ENCODE data around the gene PAK1IP1. TPM values are rescaled to one million over a fixed set of nuclear protein-coding genes. Genes with fewer than 3 reads are reported as not detected.

Gene PAK1IP1
- total and polyA plus RNA-seq, 10 of the 15 experiments (the other 5 are each of a cell fraction or from before 2014, with no cell fraction given): 26.0 to 98.5 (median 47.8) TPM

- no peak for TF ChIP-seq HDAC2 (IDR thresholded peaks at IDR 0.05)
- TF ChIP-seq, protein P1, sequence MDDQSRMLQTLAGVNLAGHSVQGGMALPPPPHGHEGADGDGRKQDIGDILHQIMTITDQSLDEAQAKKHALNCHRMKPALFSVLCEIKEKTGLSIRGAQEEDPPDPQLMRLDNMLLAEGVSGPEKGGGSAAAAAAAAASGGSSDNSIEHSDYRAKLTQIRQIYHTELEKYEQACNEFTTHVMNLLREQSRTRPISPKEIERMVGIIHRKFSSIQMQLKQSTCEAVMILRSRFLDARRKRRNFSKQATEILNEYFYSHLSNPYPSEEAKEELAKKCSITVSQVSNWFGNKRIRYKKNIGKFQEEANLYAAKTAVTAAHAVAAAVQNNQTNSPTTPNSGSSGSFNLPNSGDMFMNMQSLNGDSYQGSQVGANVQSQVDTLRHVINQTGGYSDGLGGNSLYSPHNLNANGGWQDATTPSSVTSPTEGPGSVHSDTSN (IDR thresholded peaks at IDR 0.05; ENCODE audit: insufficient replicate concordance, low read depth, low read length): peak; percentile 77
- peak; percentile 32 for TF ChIP-seq TAF1 (IDR thresholded peaks at IDR 0.05; ENCODE audit: borderline replicate concordance, low read depth, low read length)
- TF ChIP-seq CBFB (IDR thresholded peaks at IDR 0.05; ENCODE audit: low read depth): peak; percentile 95
- TF ChIP-seq POLR2A (IDR thresholded peaks at IDR 0.05; ENCODE audit: low read depth, low read length): peak; percentile 93
- peak; percentile 91 for TF ChIP-seq RAD51 (IDR thresholded peaks at IDR 0.05)
- TF ChIP-seq POLR2AphosphoS5 (IDR thresholded peaks at IDR 0.05; ENCODE audit: low read length): peak; percentile 91
- TF ChIP-seq, protein P2, sequence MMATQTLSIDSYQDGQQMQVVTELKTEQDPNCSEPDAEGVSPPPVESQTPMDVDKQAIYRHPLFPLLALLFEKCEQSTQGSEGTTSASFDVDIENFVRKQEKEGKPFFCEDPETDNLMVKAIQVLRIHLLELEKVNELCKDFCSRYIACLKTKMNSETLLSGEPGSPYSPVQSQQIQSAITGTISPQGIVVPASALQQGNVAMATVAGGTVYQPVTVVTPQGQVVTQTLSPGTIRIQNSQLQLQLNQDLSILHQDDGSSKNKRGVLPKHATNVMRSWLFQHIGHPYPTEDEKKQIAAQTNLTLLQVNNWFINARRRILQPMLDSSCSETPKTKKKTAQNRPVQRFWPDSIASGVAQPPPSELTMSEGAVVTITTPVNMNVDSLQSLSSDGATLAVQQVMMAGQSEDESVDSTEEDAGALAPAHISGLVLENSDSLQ (IDR thresholded peaks at IDR 0.05): peak; percentile 94
- peak; percentile 100 for TF ChIP-seq MYB (IDR thresholded peaks at IDR 0.05; ENCODE audit: borderline replicate concordance, low read depth, low read length)
- TF ChIP-seq MEF2A (IDR thresholded peaks at IDR 0.05; ENCODE audit: insufficient read depth, low read depth, low read length): peak; percentile 79
- peak; percentile 83 for TF ChIP-seq ZNF592 (IDR thresholded peaks at IDR 0.05)
- peak in 1 of 2 experiments; percentile 54; a peak in 1 of 4 replicates for TF ChIP-seq ETV6 (conservative IDR thresholded peaks at IDR 0.05 in 1 of 2, IDR thresholded peaks at IDR 0.05 in 1 of 2; ENCODE audit: borderline replicate concordance in 1 of 2, low read depth in 1 of 2)
- TF ChIP-seq, protein P3, sequence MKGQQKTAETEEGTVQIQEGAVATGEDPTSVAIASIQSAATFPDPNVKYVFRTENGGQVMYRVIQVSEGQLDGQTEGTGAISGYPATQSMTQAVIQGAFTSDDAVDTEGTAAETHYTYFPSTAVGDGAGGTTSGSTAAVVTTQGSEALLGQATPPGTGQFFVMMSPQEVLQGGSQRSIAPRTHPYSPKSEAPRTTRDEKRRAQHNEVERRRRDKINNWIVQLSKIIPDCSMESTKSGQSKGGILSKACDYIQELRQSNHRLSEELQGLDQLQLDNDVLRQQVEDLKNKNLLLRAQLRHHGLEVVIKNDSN (IDR thresholded peaks at IDR 0.05; ENCODE audit: borderline replicate concordance, extremely low read length, insufficient read depth, low read depth, low read length): peak; percentile 58
- no peak; the same call in 1 of the 2 replicates for TF ChIP-seq SMC3 (IDR thresholded peaks at IDR 0.05; ENCODE audit: borderline replicate concordance, low read length)
- TF ChIP-seq SMARCA5 (IDR thresholded peaks at IDR 0.05): 0 out of 2 replicates have a peak, but pooled peaks have one; percentile 54
- no peak for TF ChIP-seq ZBTB11 (CRISPR knock-in tag; IDR thresholded peaks at IDR 0.05)
- TF ChIP-seq LARP7 (IDR thresholded peaks at IDR 0.05): 0 out of 2 replicates have a peak, but pooled peaks have one; percentile 26
- TF ChIP-seq CBX5 (IDR thresholded peaks at IDR 0.05; ENCODE audit: low read depth): peak; percentile 85
- no peak for TF ChIP-seq SUZ12 (IDR thresholded peaks at IDR 0.05; ENCODE audit: unreplicated experiment)
Observed at GRCh38 chr6:10694302-10695085, at the start of gene PAK1IP1, which contains the start of gene C6orf52 (continued).

Data from GM12878 (cell line).